Hepatic stellate cell (primary cell): ENCODE results near the gene ZNF121.
"Not testable (repeated sequence)": the region's sequence is repeated elsewhere in the genome, so short reads cannot be mapped to it uniquely, and the experiment has no call there.

Source experiments
- DNase-seq: peaks from one replicate; pipeline ENCODE4 v3.0.0; 2011; ENCODE audit warnings: low spot score

Gene ZNF121

DNA sequence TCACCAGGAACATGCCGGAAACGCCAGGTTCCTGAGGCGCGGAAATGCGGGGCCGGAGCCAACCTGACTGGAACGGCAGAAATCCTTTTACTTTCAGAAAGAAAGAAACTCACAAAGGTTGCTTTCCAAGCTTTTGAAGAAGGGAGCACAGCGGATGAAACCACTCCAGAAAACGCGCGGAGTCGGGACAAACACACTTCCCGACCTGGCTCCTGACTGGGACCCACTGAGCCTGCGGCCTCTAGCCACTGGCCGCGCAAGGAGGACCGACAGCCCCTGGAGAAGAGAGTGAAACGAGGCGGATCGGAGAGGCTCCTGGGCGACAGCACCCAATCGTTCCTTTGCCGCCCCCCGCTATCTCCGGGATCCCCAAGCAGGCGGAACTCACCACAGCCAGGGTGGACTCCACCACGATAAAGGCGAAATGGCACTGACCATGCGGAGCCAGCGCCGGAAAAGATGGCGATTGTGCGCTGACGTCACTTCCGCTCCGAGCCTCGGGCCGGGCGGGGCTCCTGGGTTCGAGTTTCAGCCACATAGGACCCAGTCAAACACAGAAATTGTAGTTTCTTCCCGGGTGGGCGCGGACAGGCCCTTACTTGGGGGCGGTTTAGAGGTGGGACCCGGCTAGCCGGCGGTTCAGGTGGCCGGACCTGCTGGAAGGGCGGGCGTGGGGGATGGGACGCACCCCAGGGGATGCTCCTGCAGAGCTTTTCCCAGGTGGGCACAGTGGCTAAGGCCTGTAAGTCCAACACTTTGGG lies at the start of gene ZNF121:
ZNF121 (minus strand) TSS at position 432 of the 761 bp plus-strand sequence. CDS start 16,407 bp downstream, outside the sequence.
- peak; percentile 80 for DNase-seq

- DNase-seq, result no peak
Measured at GRCh38 chr19:9627856-9628255, 43.6 kb upstream of the ZNF121 start.

- no peak for DNase-seq
Measured at GRCh38 chr19:9622531-9622930, 38.2 kb upstream of the ZNF121 start.

DNA sequence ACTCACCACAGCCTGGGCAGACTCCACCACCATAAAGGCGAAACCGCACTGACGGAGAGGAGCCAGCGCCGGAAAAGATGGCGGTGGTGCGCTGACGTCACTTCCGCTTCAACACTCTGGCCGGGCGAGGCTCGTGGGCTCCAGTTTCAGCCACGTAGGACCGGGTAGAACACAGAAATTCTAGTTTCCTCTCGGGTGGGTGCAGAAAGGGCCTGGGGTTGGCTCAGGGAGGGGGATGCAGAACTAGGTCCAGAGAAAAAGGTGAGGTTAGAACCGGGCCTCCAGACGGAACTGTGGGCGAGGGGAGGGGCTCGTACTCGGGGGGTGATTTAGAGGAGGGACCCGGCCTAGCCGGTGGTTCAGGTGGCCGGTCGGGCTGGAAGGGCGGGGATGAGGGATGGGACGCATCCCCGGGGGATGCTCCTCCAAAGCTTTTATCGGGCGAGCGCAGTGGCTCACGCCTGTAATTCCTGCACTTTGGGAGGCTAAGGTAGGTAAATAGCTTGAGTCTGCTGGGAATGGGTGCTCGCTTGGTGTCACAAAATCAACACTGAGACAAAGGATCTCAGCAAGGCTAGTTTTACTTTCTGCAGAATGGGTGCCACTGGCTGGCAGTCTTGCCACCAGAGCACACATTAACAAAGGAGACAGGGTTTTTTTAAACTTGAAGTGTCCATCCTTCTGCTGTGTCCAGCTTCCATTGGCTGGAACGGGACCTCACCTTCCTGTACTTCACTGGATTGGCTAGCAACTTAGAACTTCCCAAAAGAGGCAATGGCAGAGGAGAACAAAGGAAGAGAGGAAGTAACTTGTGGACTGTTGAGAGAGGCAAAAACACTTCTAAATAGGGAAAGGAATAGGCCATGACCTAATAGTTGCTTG lies 37.1 kb upstream of the ZNF121 start, which contains the start of gene ZNF561:
ZNF561 (minus strand) TSS at position 77 of the 882 bp plus-strand sequence. CDS start 1,776 bp downstream, outside the sequence.
- DNase-seq, result peak; percentile 75

- DNase-seq, result no peak
Measured at GRCh38 chr19:9620842-9621155, 36.5 kb upstream of the ZNF121 start.

DNA sequence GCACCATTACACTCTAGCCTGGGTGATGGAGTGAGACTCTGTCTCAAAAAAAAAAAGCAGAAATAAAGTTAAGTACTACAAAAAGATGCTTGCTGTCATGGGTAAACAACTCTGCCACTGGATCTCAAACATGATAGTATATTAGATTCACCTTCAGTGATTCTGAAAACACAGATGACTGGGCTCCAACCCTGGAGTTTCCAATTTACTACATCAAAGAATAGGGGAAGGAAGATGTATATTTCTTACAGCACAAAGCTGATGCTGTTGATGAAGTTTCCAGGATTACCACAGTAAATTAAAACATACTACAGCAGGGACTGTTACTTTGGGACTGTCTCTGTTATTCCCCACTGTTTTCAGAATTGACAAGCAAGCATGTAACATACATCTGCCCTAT lies 31.5 kb upstream of the ZNF121 start:
- DNase-seq, result no peak

GRCh38 chr19:9610484-9611113 lies 26.3 kb upstream of the ZNF121 start:
- no peak for DNase-seq

DNA sequence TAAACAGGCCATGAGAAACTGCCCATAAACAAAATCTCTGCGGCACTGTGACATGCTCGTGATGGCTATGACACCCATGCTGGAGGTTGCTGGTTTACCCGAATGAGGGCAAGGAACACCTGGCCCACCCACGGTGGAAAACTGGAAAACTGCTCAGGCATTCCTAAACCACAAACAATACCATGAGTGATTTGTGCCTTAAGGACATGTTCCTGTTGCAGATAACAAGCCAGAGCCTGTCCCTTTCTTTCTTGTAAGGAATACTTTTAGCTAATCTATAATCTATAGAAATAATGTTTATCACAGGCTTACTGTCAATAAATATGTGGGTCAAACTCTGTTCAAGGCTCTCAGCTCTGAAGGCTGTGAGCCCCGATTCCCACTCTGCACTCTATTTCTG lies 24.6 kb upstream of the ZNF121 start:
- no peak for DNase-seq

- peak; percentile 41 for DNase-seq
Measured at GRCh38 chr19:9597027-9597426, 12.7 kb upstream of the ZNF121 start.

DNA sequence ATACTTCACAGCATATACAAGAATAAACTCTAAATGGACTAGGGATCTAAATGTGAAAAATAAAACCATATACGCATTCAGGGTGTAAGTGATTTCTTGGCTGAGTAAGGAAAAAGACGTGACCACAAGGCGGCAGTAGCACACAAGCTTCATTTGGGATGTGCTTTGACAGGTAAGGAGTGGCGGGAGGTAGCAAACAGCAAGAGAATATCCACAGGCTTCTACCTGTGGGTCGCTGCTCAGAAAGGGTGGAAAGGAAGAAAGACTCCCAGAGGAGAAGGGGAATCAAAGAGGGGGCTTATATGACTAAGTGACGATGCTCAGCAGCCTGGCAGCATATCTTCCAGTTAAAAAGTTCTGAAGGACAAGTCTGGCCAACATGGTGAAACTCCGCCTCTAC lies 2.5 kb upstream of the ZNF121 start:
- DNase-seq, result peak; percentile 35

DNA sequence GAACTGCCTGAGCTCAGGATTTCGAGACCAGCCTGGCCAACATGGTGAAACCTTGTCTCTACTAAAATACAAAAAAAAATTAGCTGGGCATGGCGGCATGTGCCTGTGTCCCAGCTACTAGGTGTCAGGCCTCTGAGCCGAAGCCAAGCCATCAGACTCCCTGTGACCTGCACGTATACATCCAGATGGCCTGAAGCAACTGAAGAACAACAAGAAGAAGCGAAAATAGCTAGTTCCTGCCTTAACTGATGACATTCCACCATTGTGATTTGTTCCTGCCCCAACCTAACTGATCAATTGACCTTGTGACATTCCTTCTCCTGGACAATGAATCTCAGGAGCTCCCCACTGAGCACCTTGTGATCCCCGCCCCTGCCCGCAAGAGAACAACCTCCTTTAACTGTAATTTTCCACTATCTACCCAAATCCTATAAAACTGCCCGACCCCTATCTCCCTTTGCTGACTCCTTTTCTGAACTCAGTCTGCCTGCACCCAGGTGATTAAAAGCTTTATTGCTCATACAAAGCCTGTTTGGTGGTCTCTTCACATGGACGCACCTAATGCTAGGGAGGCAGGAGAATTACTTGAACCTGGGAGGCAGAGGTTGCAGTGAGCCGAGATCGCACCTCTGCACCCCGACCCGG lies 2.1 kb downstream of the ZNF121 start:
- DNase-seq, result not testable (repeated sequence)

DNA sequence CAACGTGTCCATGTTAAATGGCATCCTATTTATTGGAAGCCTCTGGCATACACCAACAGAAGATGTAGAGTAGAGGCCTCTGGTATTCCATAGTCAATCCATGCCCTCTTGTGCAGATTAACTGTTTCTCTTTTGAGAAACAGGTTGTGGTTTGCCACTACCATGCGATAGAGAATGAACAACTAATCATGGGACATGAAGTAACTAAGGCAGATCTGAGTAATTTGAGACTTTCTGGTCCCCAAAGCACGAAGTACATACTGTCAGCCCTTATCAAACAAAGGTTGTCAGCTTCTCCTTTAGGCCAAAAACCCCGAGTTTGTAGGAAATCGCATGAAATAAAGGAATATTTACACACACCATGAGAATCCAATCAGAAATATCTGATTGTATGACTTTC lies 3.6 kb downstream of the ZNF121 start:
- DNase-seq, result no peak

DNA sequence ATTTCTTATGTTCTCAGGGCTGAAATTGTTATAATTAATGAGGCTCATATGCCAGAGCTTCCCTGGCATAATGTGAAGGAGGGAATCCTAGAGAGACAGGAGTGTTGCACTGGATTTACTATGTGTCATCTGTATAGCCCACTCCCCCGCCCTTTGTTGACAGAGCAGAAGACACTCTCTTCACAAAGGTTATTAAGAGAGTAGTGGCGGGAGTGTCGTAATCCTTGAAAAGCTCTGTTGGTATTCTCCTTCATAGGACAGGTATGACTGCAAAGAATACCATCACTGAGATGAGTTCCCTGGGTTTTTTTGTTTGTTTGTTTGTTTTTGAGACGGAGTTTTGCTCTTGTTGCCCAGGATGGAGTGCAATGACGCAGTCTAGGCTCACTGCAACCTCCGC lies 14.0 kb downstream of the ZNF121 start:
- no peak for DNase-seq

DNA sequence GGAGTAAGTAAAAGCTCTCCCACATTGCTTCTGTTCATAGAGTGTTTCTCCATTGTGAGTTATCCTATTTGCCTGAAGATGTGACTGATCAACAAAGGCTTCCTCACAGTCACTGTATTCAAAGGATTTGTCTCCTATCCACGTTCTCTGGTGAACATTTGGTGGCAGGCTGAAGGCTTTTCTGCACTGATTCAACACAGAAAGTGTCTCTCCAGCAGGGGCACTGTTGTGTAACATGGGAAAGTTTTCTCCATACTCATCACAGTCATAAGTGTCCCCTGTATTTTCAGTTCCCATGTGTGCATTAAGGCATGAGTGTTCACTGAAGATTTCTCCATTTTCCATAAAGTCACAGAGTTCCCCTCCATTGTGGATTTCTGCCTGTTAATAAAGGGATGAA lies 17.6 kb downstream of the ZNF121 start:
- no peak for DNase-seq

- DNase-seq, result no peak
Measured at GRCh38 chr19:9565900-9566705, 18.2 kb downstream of the ZNF121 start.

GRCh38 chr19:9552536-9553274 lies 31.6 kb downstream of the ZNF121 start:
- DNase-seq, result no peak

- no peak for DNase-seq
Measured at GRCh38 chr19:9547870-9548269, 36.4 kb downstream of the ZNF121 start.

GRCh38 chr19:9541281-9541680 lies 43.0 kb downstream of the ZNF121 start:
- DNase-seq, result not testable (repeated sequence)

- not testable (repeated sequence) for DNase-seq
Measured at GRCh38 chr19:9539921-9540320, 44.4 kb downstream of the ZNF121 start.

- not testable (repeated sequence) for DNase-seq
Measured at GRCh38 chr19:9539201-9539600, 45.1 kb downstream of the ZNF121 start.
